K562 (cell line): ENCODE data around the gene CEP170. TPM values are rescaled to one million over a fixed set of nuclear protein-coding genes. Genes with fewer than 3 reads are reported as not detected.

ENCODE experiments used
- ATAC-seq: fragments of 200-7000 bp; cut with Tn5 transposase; 3 replicates; pipeline ENCODE4 v1.9.1; 2020; ENCODE audit warnings: moderate library complexity
- BruUV-seq: library from RNA; stranded (reverse); fragments of 400-500 nt; replicated peaks from 2 replicates; lab custom pipeline; 2021; lab: Mats Ljungman, UMichigan
- CTCF ChIA-PET: fragments of 300-600 bp; formaldehyde crosslinking; extraction: SDS; loops from one replicate; lab custom pipeline; 2021; ENCODE audit warnings: low intra/inter-chr PET ratio; lab: Yijun Ruan, JAX
- POLR2A ChIA-PET: fragments of 300-600, 350-650 bp; sonication (Branson Sonifier 250); formaldehyde crosslinking; extraction: SDS; loops from one replicate; lab custom pipeline; 2021; ENCODE audit warnings: antibody characterized with exemption, inconsistent platforms; lab: Yijun Ruan, JAX
- DNase-seq, 4 experiments: peaks; one replicate each; pipeline versions ENCODE4 v3.0.0 to v3.0.0-alpha.2; 2011 to 2018; ENCODE audit warnings: low spot score in 3 of 4, mixed read lengths in 3 of 4; ENCODE audit errors: extremely low read depth in 1 of 4
- FAIRE-seq: peaks from 2 replicates; lab custom pipeline; 2011; peaks lifted over from hg19 to GRCh38; lab: Jason Lieb, UNC
- H2AFZ ChIP-seq: 2 replicates; pipeline ENCODE4 v1.6.0; 2011; ENCODE audit warnings: low read depth, low read length, control low read depth, inconsistent platforms
- H3K27ac ChIP-seq: fragments of 200-600 bp; 3 replicates; pipeline ENCODE4 v1.8.0; 2011; ENCODE audit warnings: low read depth, mild to moderate bottlenecking, control low read depth, inconsistent platforms, low read length, moderate library complexity, mixed read lengths; ENCODE audit errors: extremely low read depth
- H3K27me3 ChIP-seq, 2 experiments: fragments of 300-600 bp in 1 of 2; 2 replicates in 1 of 2; 3 replicates in 1 of 2; pipeline versions ENCODE4 v1.6.0 to v1.8.0; 2011; ENCODE audit warnings: inconsistent platforms in 2 of 2, low read length in 2 of 2, mild to moderate bottlenecking in 1 of 2, mixed read lengths in 1 of 2, moderate library complexity in 1 of 2; ENCODE audit not compliant: control insufficient read depth in 2 of 2, insufficient read depth in 2 of 2
- H3K36me3 ChIP-seq: fragments of 300-600 bp; 3 replicates; pipeline ENCODE4 v1.8.0; 2011; ENCODE audit warnings: mild to moderate bottlenecking, low read length, inconsistent platforms; ENCODE audit not compliant: control insufficient read depth, insufficient read depth
- H3K4me1 ChIP-seq, 2 experiments: fragments of 200-600 bp in 1 of 2; replicated peaks in 1 of 2; 2 replicates in 1 of 2; 3 replicates in 1 of 2; pipeline versions ENCODE4 v1.5.1 to v1.8.0; 2011; ENCODE audit warnings: inconsistent platforms in 2 of 2, low read length in 2 of 2, mild to moderate bottlenecking in 1 of 2, mixed read lengths in 1 of 2, moderate library complexity in 1 of 2; ENCODE audit not compliant: control insufficient read depth in 2 of 2, insufficient read depth in 2 of 2
- H3K4me2 ChIP-seq: 2 replicates; pipeline ENCODE4 v1.6.1; 2011; ENCODE audit warnings: low read length, control low read depth, inconsistent platforms, mixed read lengths; ENCODE audit not compliant: insufficient read depth
- H3K4me3 ChIP-seq: fragments of 200-600 bp; sonication (generic), shearing (Covaris generic); 2 replicates; pipeline ENCODE4 v1.5.1; 2016; ENCODE audit warnings: control low read depth, inconsistent platforms
- H3K79me2 ChIP-seq: fragments of 200-600 bp; 3 replicates; pipeline ENCODE4 v1.8.0; 2011; ENCODE audit warnings: low read length, inconsistent platforms; ENCODE audit not compliant: control insufficient read depth, insufficient read depth
- H3K9ac ChIP-seq, 2 experiments: 2 replicates each; pipeline versions ENCODE4 v1.6.0 to v1.6.1; 2011; ENCODE audit warnings: low read depth in 2 of 2, low read length in 2 of 2, control low read depth in 1 of 2, inconsistent platforms in 1 of 2, mild to moderate bottlenecking in 1 of 2, mixed read lengths in 1 of 2; ENCODE audit not compliant: insufficient read depth in 1 of 2
- H3K9me1 ChIP-seq: one replicate; pipeline ENCODE4 v1.6.0; 2011; ENCODE audit warnings: inconsistent platforms, mild to moderate bottlenecking, low read length, moderate library complexity; ENCODE audit not compliant: control insufficient read depth, insufficient read depth
- H3K9me3 ChIP-seq: replicated peaks from 2 replicates; pipeline ENCODE4 v1.5.1; 2011; ENCODE audit warnings: low read depth, low read length, inconsistent platforms; ENCODE audit not compliant: control insufficient read depth, insufficient read depth
- H4K20me1 ChIP-seq: replicated peaks from 2 replicates; pipeline ENCODE4 v1.6.1; 2011; ENCODE audit warnings: low read length, inconsistent platforms, mixed read lengths; ENCODE audit not compliant: control insufficient read depth, insufficient read depth
- ELK3 ChIP-seq: fragments of 450-650 bp; formaldehyde crosslinking; IDR thresholded peaks from 2 replicates; pipeline ENCODE4 v1.4.0; 2020; ENCODE audit warnings: mild to moderate bottlenecking
- SAFB2 ChIP-seq: fragments of 200-400 bp; formaldehyde crosslinking; IDR thresholded peaks from 2 replicates; pipeline ENCODE4 v1.6.1; 2018; ENCODE audit warnings: borderline replicate concordance, low read length, low read depth, moderate library complexity; ENCODE audit not compliant: severe bottlenecking
- SMARCA5 ChIP-seq: fragments of 450-650 bp; IDR thresholded peaks from 2 replicates; pipeline ENCODE4 v1.6.1; 2016
- ZNF316 ChIP-seq: fragments of 450-650 bp; IDR thresholded peaks from 2 replicates; pipeline ENCODE4 v1.6.1; 2016
- WGBS: fragments of 100-300 bp; shearing (Covaris generic); methylation state at CpG from one replicate; pipeline ENCODE4 v1.1.6; 2016; ENCODE audit warnings: low coverage, mixed read lengths; ENCODE audit not compliant: insufficient coverage; ENCODE audit errors: missing lambda C conversion rate; 5-methylcytosine and 5-hydroxymethylcytosine counted together
- in situ Hi-C: fragments of 300-500 bp; cut with MboI; formaldehyde crosslinking; loops from 4 replicates; pipeline ENCODE4 v1.15.0; 2018; ENCODE audit warnings: inconsistent platforms, mixed read lengths
- intact Hi-C: fragments of 100-400 bp; cut with micrococcal nuclease; formaldehyde crosslinking; loops from 2 replicates; pipeline ENCODE4 v1.14.2; 2022
- polyA plus RNA-seq, 8 experiments: library from polyadenylated mRNA; depleted of rRNA in 4 of 8; stranded (reverse) in 5 of 8; unstranded in 3 of 8; fragments of >200 nt; fragmentation: Nextera tagmentation in 2 of 8; fragmentation: Illumina TruSeq in 1 of 8; extraction: Ambion mirVana in 2 of 8; extraction: Trizol in 1 of 8; gene quantifications; 2 replicates each; pipeline versions ENCODE4 v1.2.1 to v1.2.3, GENCODE V29; 2011 to 2014; ENCODE audit warnings: inconsistent platforms in 1 of 8, missing spikeins in 1 of 8
- total RNA-seq, 7 experiments: library from RNA; depleted of rRNA in 6 of 7; stranded (reverse); fragments of >200 nt in 6 of 7; fragmentation: Illumina TruSeq in 2 of 7; extraction: Trizol in 2 of 7; gene quantifications; 2 replicates each; pipeline versions ENCODE4 v1.2.1 to v1.2.3, GENCODE V29; 2011 to 2021; ENCODE audit warnings: low replicate concordance in 1 of 7

Gene CEP170
- total and polyA plus RNA-seq, 9 of the 15 experiments (the other 6 are each of a cell fraction or from before 2014, with no cell fraction given), result 22.6 to 110 (median 68.5) TPM

- Histone ChIP-seq H3K9me3 (no peaks in the 10 kb centered on the region), H3K9ac (no peak overlapping the region), H3K79me2 (peaks cover 97% of the 10 kb centered on the region), H3K4me1 (peaks cover 4 to 18% of the 10 kb centered on the region in 2 experiments), H4K20me1 (no peaks in the 10 kb centered on the region), H3K4me3 (no peak overlapping the region), H3K9me1 (no peaks in the 10 kb centered on the region)
- no TSS peak for BruUV-seq
- ATAC-seq (no peak), FAIRE-seq (no peak)
- CTCF ChIA-PET, result no interaction called here
- intact Hi-C loops, result no loop called here
- POLR2A ChIA-PET, result interaction anchor here (0.7 to 2.6 kb wide), 4 partner anchors 8 to 21 kb away, joined by 3 to 8 read pairs (median 4); no protein-coding TSS in a partner anchor
- no peak for TF ChIP-seq ELK3 (CRISPR knock-in tag)
- TF ChIP-seq SAFB2, result no peak
- TF ChIP-seq, all 486 proteins: peak for 0
- in situ Hi-C loops, result no loop called here
- Histone ChIP-seq H2AFZ (no peak overlapping the region), H3K27ac (no peak overlapping the region), H3K4me2 (no peak overlapping the region), H3K36me3 (peaks cover 11% of the 10 kb centered on the region; the same call in 1 of the 3 replicates), H3K27me3 (no peaks in the 10 kb centered on the region)
- DNase-seq, result no peak
- WGBS, result 66% methylated on average over 3 of the region's 3 CpGs
These were observed 5.0 kb downstream of the CEP170 start for GRCh38 chr1:243250102-243250501.

- DNase-seq, result no peak
These were observed 5.9 kb downstream of the CEP170 start for GRCh38 chr1:243249214-243249613.

More at GRCh38 chr1:243249214-243249613, 5.9 kb downstream of the CEP170 start:
- intact Hi-C loops (no loop called here), in situ Hi-C loops (no loop called here)
- BruUV-seq, result no TSS peak
- Histone ChIP-seq H4K20me1 (no peaks in the 10 kb centered on the region), H3K36me3 (peaks cover 15% of the 10 kb centered on the region; the same call in 1 of the 3 replicates), H2AFZ (no peak overlapping the region), H3K4me1 (peaks cover 0 to 18% of the 10 kb centered on the region in 2 experiments; a peak in 4 of 5 replicates), H3K9me1 (no peaks in the 10 kb centered on the region), H3K4me2 (no peak overlapping the region), H3K79me2 (peaks cover 98% of the 10 kb centered on the region), H3K9me3 (no peaks in the 10 kb centered on the region), H3K9ac (no peak overlapping the region), H3K4me3 (no peak overlapping the region), H3K27me3 (no peaks in the 10 kb centered on the region), H3K27ac (no peak overlapping the region)
- TF ChIP-seq SMARCA5 (no peak), ZNF316 (peak; percentile 26; the same call in 1 of the 2 replicates)
- 94% methylated on average over 3 of the region's 3 CpGs for WGBS
- ATAC-seq (no peak), FAIRE-seq (no peak)
- CTCF ChIA-PET, result no interaction called here
- POLR2A ChIA-PET, result interaction anchor here (0.9 to 2.6 kb wide), 2 partner anchors 9 to 12 kb away, joined by 3 to 8 read pairs; no protein-coding TSS in a partner anchor
